ENCODE data around the gene TMEM167A.

DNA sequence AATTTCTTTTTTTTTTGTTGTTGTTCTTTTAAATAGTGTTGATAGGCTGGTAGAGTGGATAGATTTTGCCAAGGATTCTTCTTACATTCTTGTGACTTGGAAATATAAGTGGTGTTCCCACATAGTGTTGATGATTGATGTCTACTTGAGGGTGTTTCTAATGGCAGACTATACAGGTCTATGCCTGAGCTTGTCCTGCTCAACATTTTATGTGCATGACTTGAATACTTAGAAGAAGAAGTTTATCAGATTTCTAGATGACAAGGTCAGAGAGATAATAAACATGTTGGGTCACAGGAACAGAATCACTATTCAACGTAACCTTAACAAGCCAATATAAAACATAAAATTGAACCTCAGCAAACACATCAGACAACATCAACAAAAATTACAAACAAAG is 24.3 kb upstream of the TMEM167A start:
- TF ChIP-seq, protein P1, sequence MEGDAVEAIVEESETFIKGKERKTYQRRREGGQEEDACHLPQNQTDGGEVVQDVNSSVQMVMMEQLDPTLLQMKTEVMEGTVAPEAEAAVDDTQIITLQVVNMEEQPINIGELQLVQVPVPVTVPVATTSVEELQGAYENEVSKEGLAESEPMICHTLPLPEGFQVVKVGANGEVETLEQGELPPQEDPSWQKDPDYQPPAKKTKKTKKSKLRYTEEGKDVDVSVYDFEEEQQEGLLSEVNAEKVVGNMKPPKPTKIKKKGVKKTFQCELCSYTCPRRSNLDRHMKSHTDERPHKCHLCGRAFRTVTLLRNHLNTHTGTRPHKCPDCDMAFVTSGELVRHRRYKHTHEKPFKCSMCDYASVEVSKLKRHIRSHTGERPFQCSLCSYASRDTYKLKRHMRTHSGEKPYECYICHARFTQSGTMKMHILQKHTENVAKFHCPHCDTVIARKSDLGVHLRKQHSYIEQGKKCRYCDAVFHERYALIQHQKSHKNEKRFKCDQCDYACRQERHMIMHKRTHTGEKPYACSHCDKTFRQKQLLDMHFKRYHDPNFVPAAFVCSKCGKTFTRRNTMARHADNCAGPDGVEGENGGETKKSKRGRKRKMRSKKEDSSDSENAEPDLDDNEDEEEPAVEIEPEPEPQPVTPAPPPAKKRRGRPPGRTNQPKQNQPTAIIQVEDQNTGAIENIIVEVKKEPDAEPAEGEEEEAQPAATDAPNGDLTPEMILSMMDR (conservative IDR thresholded peaks at IDR 0.05; ENCODE audit: low read depth in 2 of 2), result no peak
- TF ChIP-seq ZNF331 (CRISPR knock-in tag; IDR thresholded peaks at IDR 0.05; ENCODE audit: low read depth) (no peak), EZH2phosphoT487 (IDR thresholded peaks at IDR 0.05; ENCODE audit: unreplicated experiment) (no peak)

Data from GM23338 (cell line).